HEK293 (cell line): Measurements from ENCODE around the gene FLOT2.
"Not testable (repeated sequence)": the region's sequence is repeated elsewhere in the genome, so short reads cannot be mapped to it uniquely, and the experiment has no call there.

Experiments
- CTCF ChIA-PET: fragments of 350-600 bp; formaldehyde crosslinking; extraction: SDS; loops from one replicate; lab custom pipeline; 2021; ENCODE audit warnings: antibody characterized with exemption; lab: Yijun Ruan, JAX
- POLR2A ChIA-PET: fragments of 300-600 bp; formaldehyde crosslinking; extraction: SDS; loops from one replicate; lab custom pipeline; 2020; ENCODE audit warnings: antibody characterized with exemption, inconsistent platforms; lab: Yijun Ruan, JAX
- H3K27ac ChIP-seq: fragments of 200-500 bp; sonication (Bioruptor generic); 2 replicates; pipeline ENCODE4 v1.5.1; 2014; ENCODE audit warnings: low read depth, low read length, control low read depth, inconsistent platforms; ENCODE audit errors: extremely low read depth
- H3K36me3 ChIP-seq, 2 experiments: fragments of 200-500 bp in 1 of 2; sonication (Bioruptor generic) in 1 of 2; 1 replicate in 1 of 2; 2 replicates in 1 of 2; pipeline ENCODE4 v1.5.1; 2014 to 2017; ENCODE audit warnings: inconsistent platforms in 2 of 2, low read length in 2 of 2; ENCODE audit not compliant: control insufficient read depth in 2 of 2, insufficient read depth in 1 of 2
- H3K4me1 ChIP-seq: fragments of 200-500 bp; sonication (Bioruptor generic); 2 replicates; pipeline ENCODE4 v1.5.1; 2014; ENCODE audit warnings: mild to moderate bottlenecking, low read length, inconsistent platforms; ENCODE audit not compliant: control insufficient read depth, insufficient read depth
- H3K4me3 ChIP-seq: 2 replicates; pipeline ENCODE4 v1.5.1; 2011; ENCODE audit warnings: low read depth, mild to moderate bottlenecking, control low read depth, low read length, moderate library complexity
- H3K9me3 ChIP-seq: fragments of 200-500 bp; sonication (Bioruptor generic); 2 replicates; pipeline ENCODE4 v1.5.1; 2014; ENCODE audit warnings: low read depth, low read length, inconsistent platforms; ENCODE audit not compliant: control insufficient read depth, insufficient read depth
- ATF2 ChIP-seq: fragments of 450-650 bp; formaldehyde crosslinking; IDR thresholded peaks from 2 replicates; pipeline ENCODE4 v1.5.1; 2016; ENCODE audit warnings: missing biosample characterization, missing genetic modification characterization, low read depth
- EGR2 ChIP-seq: fragments of 450-650 bp; formaldehyde crosslinking; IDR thresholded peaks from 2 replicates; pipeline ENCODE4 v1.5.1; 2016; ENCODE audit warnings: low read depth, missing biosample characterization, missing genetic modification characterization
- IKZF3 ChIP-seq: fragments of 450-650 bp; IDR thresholded peaks from 2 replicates; pipeline ENCODE4 v1.5.0; 2018; ENCODE audit warnings: missing biosample characterization, mild to moderate bottlenecking, missing genetic modification characterization, moderate library complexity
- INSM2 ChIP-seq: fragments of 450-650 bp; formaldehyde crosslinking; IDR thresholded peaks from 2 replicates; pipeline ENCODE4 v1.5.1; 2016; ENCODE audit warnings: missing biosample characterization, missing genetic modification characterization
- RBAK ChIP-seq: fragments of 450-650 bp; formaldehyde crosslinking; IDR thresholded peaks from 2 replicates; pipeline ENCODE4 v1.5.1; 2016; ENCODE audit warnings: missing biosample characterization, missing genetic modification characterization
- SP3 ChIP-seq: fragments of 450-650 bp; formaldehyde crosslinking; IDR thresholded peaks from 2 replicates; pipeline ENCODE4 v1.5.1; 2016; ENCODE audit warnings: missing biosample characterization, missing genetic modification characterization
- SP7 ChIP-seq: fragments of 450-650 bp; formaldehyde crosslinking; IDR thresholded peaks from 2 replicates; pipeline ENCODE4 v1.5.1; 2016; ENCODE audit warnings: missing biosample characterization, missing genetic modification characterization
- YY2 ChIP-seq: fragments of 450-650 bp; formaldehyde crosslinking; IDR thresholded peaks from 2 replicates; pipeline ENCODE4 v1.5.1; 2016; ENCODE audit warnings: missing biosample characterization, missing genetic modification characterization
- ZBTB17 ChIP-seq: fragments of 450-650 bp; formaldehyde crosslinking; IDR thresholded peaks from 2 replicates; pipeline ENCODE4 v1.5.1; 2016; ENCODE audit warnings: missing biosample characterization, missing genetic modification characterization
- ZBTB8A ChIP-seq: fragments of 450-650 bp; formaldehyde crosslinking; IDR thresholded peaks from 2 replicates; pipeline ENCODE4 v1.5.1; 2016; ENCODE audit warnings: missing biosample characterization, missing genetic modification characterization
- ZNF132 ChIP-seq: fragments of 450-650 bp; formaldehyde crosslinking; IDR thresholded peaks from 2 replicates; pipeline ENCODE4 v1.5.1; 2017; ENCODE audit warnings: missing biosample characterization, missing genetic modification characterization, borderline replicate concordance
- ZNF146 ChIP-seq: fragments of 450-650 bp; formaldehyde crosslinking; IDR thresholded peaks from 2 replicates; pipeline ENCODE4 v1.5.1; 2016; ENCODE audit warnings: missing biosample characterization, missing genetic modification characterization
- ZNF292 ChIP-seq: fragments of 450-650 bp; formaldehyde crosslinking; IDR thresholded peaks from 2 replicates; pipeline ENCODE4 v1.5.1; 2016; ENCODE audit warnings: low read depth, missing biosample characterization, missing genetic modification characterization, borderline replicate concordance
- ZNF600 ChIP-seq: fragments of 450-650 bp; formaldehyde crosslinking; IDR thresholded peaks from 2 replicates; pipeline ENCODE4 v1.5.1; 2016; ENCODE audit warnings: missing biosample characterization, missing genetic modification characterization
- ZNF670 ChIP-seq: fragments of 450-650 bp; formaldehyde crosslinking; IDR thresholded peaks from 2 replicates; pipeline ENCODE4 v1.5.1; 2016; ENCODE audit warnings: missing biosample characterization, missing genetic modification characterization, low read depth
- ZNF677 ChIP-seq: fragments of 450-650 bp; IDR thresholded peaks from 2 replicates; pipeline ENCODE4 v1.5.0; 2018; ENCODE audit warnings: missing biosample characterization, mild to moderate bottlenecking, missing genetic modification characterization, moderate library complexity
- ZNF701 ChIP-seq: fragments of 450-650 bp; formaldehyde crosslinking; IDR thresholded peaks from 2 replicates; pipeline ENCODE4 v1.5.1; 2016; ENCODE audit warnings: missing biosample characterization, missing genetic modification characterization
- ZNF76 ChIP-seq: fragments of 450-650 bp; formaldehyde crosslinking; IDR thresholded peaks from 2 replicates; pipeline ENCODE4; 2016; ENCODE audit warnings: low read depth, missing biosample characterization, missing genetic modification characterization, borderline replicate concordance
- ZNF792 ChIP-seq: fragments of 450-650 bp; formaldehyde crosslinking; IDR thresholded peaks from 2 replicates; pipeline ENCODE4 v1.5.1; 2016; ENCODE audit warnings: missing biosample characterization, missing genetic modification characterization
- TF ChIP-seq, protein P1 (sequence below): fragments of 450-650 bp; formaldehyde crosslinking; IDR thresholded peaks from 2 replicates; pipeline ENCODE4 v1.5.1; 2017; ENCODE audit warnings: missing biosample characterization, missing genetic modification characterization

The FLOT2 gene

DNA sequence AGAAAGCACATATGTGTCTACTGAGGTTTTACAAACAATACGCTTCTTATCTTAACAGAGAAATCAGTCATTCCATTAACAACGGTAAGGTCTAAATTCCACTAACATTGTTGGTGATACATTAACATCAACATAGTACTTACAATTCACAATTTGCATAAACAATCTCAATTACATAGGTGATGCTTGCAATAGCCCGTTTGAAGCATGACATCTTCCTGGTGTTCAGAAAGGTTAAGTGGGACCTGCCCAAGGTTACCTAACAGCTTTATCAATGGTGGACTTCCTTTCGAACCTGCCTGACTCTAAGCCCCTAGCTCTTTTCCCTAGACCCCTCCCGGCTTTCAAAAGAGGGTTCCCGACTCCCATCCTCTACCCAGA, 55.6 kb downstream of the FLOT2 start (continued):
- TF ChIP-seq ZBTB8A (tag by site-specific recombination): no peak
- no peak for TF ChIP-seq ZNF132 (tag by site-specific recombination)
- TF ChIP-seq ZNF600 (tag by site-specific recombination): no peak

GRCh38 chr17:28839221-28839620, 58.3 kb downstream of the FLOT2 start:
- peaks cover 0 to 1% of the 10 kb centered on the region in 2 experiments; a peak in 2 of 3 replicates for H3K36me3 ChIP-seq
- TF ChIP-seq EGR2 (tag by site-specific recombination): no peak
- TF ChIP-seq RBAK (tag by site-specific recombination): no peak
- TF ChIP-seq ZNF677 (tag by site-specific recombination): no peak
- no peak for TF ChIP-seq ZNF701 (tag by site-specific recombination)
- peak; percentile 40; the same call in 1 of the 2 replicates for TF ChIP-seq IKZF3 (tag by site-specific recombination)
- TF ChIP-seq ZNF76 (tag by site-specific recombination): no peak
- TF ChIP-seq ZNF670 (tag by site-specific recombination): no peak
- TF ChIP-seq, protein P1, sequence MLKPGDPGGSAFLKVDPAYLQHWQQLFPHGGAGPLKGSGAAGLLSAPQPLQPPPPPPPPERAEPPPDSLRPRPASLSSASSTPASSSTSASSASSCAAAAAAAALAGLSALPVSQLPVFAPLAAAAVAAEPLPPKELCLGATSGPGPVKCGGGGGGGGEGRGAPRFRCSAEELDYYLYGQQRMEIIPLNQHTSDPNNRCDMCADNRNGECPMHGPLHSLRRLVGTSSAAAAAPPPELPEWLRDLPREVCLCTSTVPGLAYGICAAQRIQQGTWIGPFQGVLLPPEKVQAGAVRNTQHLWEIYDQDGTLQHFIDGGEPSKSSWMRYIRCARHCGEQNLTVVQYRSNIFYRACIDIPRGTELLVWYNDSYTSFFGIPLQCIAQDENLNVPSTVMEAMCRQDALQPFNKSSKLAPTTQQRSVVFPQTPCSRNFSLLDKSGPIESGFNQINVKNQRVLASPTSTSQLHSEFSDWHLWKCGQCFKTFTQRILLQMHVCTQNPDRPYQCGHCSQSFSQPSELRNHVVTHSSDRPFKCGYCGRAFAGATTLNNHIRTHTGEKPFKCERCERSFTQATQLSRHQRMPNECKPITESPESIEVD (tag by site-specific recombination): peak; percentile 87
- TF ChIP-seq ZNF292: no peak
- TF ChIP-seq YY2 (tag by site-specific recombination): no peak
- no peak for TF ChIP-seq ZNF792
- TF ChIP-seq SP7 (tag by site-specific recombination): no peak
- no peak for TF ChIP-seq ZNF132 (tag by site-specific recombination)
- no peak for TF ChIP-seq ATF2 (tag by site-specific recombination)
- TF ChIP-seq ZBTB17 (tag by site-specific recombination): no peak
- TF ChIP-seq INSM2: no peak
- TF ChIP-seq ZNF146 (tag by site-specific recombination): no peak
- no peak for TF ChIP-seq SP3 (tag by site-specific recombination)
- CTCF ChIA-PET: interaction anchor here (1.0 to 6.9 kb wide), 4 partner anchors 9 to 112 kb away, joined by 3 to 52 read pairs (median 6); no protein-coding TSS in a partner anchor
- 0 out of 2 replicates have a peak, but pooled peaks cover 2% of the 10 kb centered on the region for H3K4me1 ChIP-seq
- H3K27ac ChIP-seq: no peak overlapping the region
- no peaks in the 10 kb centered on the region for H3K9me3 ChIP-seq
- no peak overlapping the region for H3K4me3 ChIP-seq
- POLR2A ChIA-PET: interaction anchor here (0.5 kb wide), 1 partner anchor 54 kb away, joined by 3 read pairs; no protein-coding TSS in a partner anchor

DNA sequence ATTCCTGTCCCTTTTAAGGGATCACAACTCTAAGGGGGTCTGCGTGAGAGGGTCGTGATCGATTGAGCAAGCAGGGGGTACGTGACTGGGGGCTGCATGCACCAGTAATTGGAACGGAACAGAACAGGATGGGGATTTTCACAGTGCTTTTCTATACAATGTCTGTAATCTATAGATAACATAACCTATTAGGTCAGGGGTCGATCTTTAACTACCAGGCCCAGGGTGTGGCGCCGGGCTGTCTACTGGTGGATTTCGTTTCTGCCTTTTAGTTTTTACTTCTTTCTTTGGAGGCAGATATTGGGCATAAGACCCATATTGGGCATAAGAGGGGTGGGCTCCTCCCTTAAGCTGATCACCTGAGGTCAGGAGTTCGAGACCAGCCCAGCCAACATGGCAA, 61.0 kb downstream of the FLOT2 start:
- H3K4me3 ChIP-seq, H3K9me3 ChIP-seq, H3K27ac ChIP-seq, H3K4me1 ChIP-seq, H3K36me3 ChIP-seq: not testable (repeated sequence)
- CTCF ChIA-PET: interaction anchor here (0.8 to 3.7 kb wide), 4 partner anchors 13 to 87 kb away, joined by 3 to 18 read pairs (median 3); no protein-coding TSS in a partner anchor
- POLR2A ChIA-PET: interaction anchor here (1.9 kb wide), 1 partner anchor 13 kb away, joined by 4 read pairs; no protein-coding TSS in a partner anchor
